Ovary (tissue), 3 donors: ENCODE results near the gene KRTAP5-9.

Experiments used
- POLR2A ChIP-seq: fragments of 450-650 bp; IDR thresholded peaks from one replicate; pipeline ENCODE4 v1.6.1; 2017; ENCODE audit warnings: antibody characterized with exemption, mild to moderate bottlenecking, moderate library complexity
- TF ChIP-seq, protein P1 (sequence below), 3 donors: fragments of 450-650 bp in 2 of 3; fragments of 200-600 bp in 1 of 3; IDR thresholded peaks; one replicate each; pipeline versions ENCODE4 v1.5.1 to v1.8.0; 2016 to 2022; ENCODE audit warnings: antibody characterized with exemption in 3 of 3, mild to moderate bottlenecking in 1 of 3
- donor health status: DM: no; HTN: no; CAD: no.

DNA sequence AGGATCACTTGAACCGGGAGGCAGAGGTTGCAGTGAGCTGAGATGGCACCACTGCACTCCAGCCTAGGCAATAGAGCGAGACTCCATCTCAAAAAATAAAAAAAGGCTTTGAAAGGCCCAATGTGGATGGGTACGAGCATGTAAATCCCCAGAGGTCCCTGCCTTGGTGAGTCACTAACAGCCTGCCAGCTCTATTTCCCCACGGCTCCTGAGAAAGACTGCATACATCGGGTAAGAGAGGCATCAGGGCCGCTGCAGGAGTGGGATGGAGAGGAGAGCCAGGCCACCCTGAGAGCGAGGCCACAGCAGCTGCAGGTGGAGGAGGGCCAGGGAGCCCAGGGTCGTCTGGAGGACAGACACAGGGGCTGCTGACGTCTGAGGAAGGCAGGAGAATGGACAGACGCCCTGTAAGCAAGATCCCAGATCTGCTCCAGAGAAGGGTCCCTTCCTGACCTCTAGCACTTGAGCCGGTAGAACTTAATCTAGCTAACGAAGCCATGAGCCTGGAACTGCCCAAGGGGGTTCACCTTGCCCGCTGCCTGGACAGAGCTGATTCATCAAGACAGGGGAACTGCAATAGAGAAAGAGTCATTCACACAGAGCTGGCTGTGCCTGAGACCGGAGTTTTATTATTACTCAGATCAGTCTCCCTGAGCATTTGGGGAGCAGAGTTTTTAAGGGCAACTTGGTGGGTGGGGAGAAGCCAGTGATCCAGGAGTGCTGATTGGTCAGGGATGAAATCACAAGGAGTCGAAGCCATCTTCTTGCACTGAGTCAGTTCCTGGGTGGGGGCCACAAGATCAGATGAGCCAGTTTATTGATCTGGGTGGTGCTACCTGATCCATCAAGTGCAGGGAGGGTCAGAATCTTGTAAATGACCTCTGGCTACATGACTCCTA lies 5.1 kb upstream of the KRTAP5-9 start:
- TF ChIP-seq, protein P1, sequence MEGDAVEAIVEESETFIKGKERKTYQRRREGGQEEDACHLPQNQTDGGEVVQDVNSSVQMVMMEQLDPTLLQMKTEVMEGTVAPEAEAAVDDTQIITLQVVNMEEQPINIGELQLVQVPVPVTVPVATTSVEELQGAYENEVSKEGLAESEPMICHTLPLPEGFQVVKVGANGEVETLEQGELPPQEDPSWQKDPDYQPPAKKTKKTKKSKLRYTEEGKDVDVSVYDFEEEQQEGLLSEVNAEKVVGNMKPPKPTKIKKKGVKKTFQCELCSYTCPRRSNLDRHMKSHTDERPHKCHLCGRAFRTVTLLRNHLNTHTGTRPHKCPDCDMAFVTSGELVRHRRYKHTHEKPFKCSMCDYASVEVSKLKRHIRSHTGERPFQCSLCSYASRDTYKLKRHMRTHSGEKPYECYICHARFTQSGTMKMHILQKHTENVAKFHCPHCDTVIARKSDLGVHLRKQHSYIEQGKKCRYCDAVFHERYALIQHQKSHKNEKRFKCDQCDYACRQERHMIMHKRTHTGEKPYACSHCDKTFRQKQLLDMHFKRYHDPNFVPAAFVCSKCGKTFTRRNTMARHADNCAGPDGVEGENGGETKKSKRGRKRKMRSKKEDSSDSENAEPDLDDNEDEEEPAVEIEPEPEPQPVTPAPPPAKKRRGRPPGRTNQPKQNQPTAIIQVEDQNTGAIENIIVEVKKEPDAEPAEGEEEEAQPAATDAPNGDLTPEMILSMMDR (IDR thresholded peaks at IDR 0.05): no peak
- TF ChIP-seq POLR2A: no peak
